HepG2 (cell line): ENCODE results near the gene FNDC3B. TPM values are rescaled to one million over a fixed set of nuclear protein-coding genes. Genes with fewer than 3 reads are reported as not detected.
A peak's percentile ranks its signal among the peaks of the same experiment; 100 is the strongest.

Source experiments
- ATAC-seq: fragments of 200-7000 bp; cut with Tn5 transposase; 3 replicates; pipeline ENCODE4 v1.9.1; 2020; ENCODE audit warnings: mild to moderate bottlenecking, moderate library complexity
- BruUV-seq: library from RNA; stranded (reverse); fragments of 400-500 nt; replicated peaks from 2 replicates; lab custom pipeline; 2021; lab: Mats Ljungman, UMichigan
- CTCF ChIA-PET: fragments of 300-600 bp; formaldehyde crosslinking; extraction: SDS; loops from one replicate; lab custom pipeline; 2021; ENCODE audit warnings: low total read pairs, inconsistent platforms, low intra/inter-chr PET ratio; lab: Yijun Ruan, JAX
- POLR2A ChIA-PET: fragments of 350-600 bp; sonication (Branson Sonifier 250); formaldehyde crosslinking; loops from one replicate; lab custom pipeline; 2020; ENCODE audit warnings: antibody characterized with exemption, inconsistent platforms; lab: Yijun Ruan, JAX
- DNase-seq: peaks from one replicate; pipeline ENCODE4 v3.0.0-alpha.2; 2015; ENCODE audit warnings: low spot score
- FAIRE-seq: peaks from 3 replicates; lab custom pipeline; 2011; peaks lifted over from hg19 to GRCh38; lab: Jason Lieb, UNC
- H2AFZ ChIP-seq: one replicate; pipeline ENCODE4 v1.6.1; 2011; ENCODE audit warnings: low read length, inconsistent platforms
- H3K27ac ChIP-seq: fragments of 300-600 bp; 3 replicates; pipeline ENCODE4 v1.8.0; 2011; ENCODE audit warnings: mixed run types, mild to moderate bottlenecking, mixed read lengths, low read length, inconsistent platforms; ENCODE audit not compliant: insufficient read depth; ENCODE audit errors: extremely low read length
- H3K27me3 ChIP-seq, 2 experiments: fragments of 200-600 bp in 1 of 2; 2 replicates in 1 of 2; 3 replicates in 1 of 2; pipeline versions ENCODE4 v1.6.0 to v1.8.0; 2011; ENCODE audit warnings: low read length in 2 of 2, mild to moderate bottlenecking in 2 of 2, moderate library complexity in 2 of 2, inconsistent platforms in 1 of 2; ENCODE audit not compliant: insufficient read depth in 2 of 2, control insufficient read depth in 1 of 2
- H3K36me3 ChIP-seq, 2 experiments: fragments of 200-600 bp in 1 of 2; replicated peaks in 1 of 2; 2 replicates in 1 of 2; 3 replicates in 1 of 2; pipeline versions ENCODE4 v1.5.1 to v1.8.0; 2011; ENCODE audit warnings: low read length in 2 of 2, inconsistent platforms in 1 of 2; ENCODE audit not compliant: insufficient read depth in 2 of 2, control insufficient read depth in 1 of 2
- H3K4me1 ChIP-seq: 2 replicates; pipeline ENCODE4 v1.5.1; 2012; ENCODE audit warnings: low read length, inconsistent platforms; ENCODE audit not compliant: insufficient read depth
- H3K4me2 ChIP-seq: 2 replicates; pipeline ENCODE4 v1.6.0; 2011; ENCODE audit warnings: low read depth, low read length, inconsistent platforms
- H3K4me3 ChIP-seq, 3 experiments: fragments of 200-600 bp in 1 of 3; sonication (generic), shearing (Covaris generic) in 1 of 3; replicated peaks in 1 of 3; 2 replicates each; pipeline ENCODE4 v1.5.1; 2011 to 2016; ENCODE audit warnings: low read length in 3 of 3, inconsistent platforms in 2 of 3, low read depth in 2 of 3, mild to moderate bottlenecking in 2 of 3, control low read depth in 1 of 3, mixed read lengths in 1 of 3; ENCODE audit not compliant: insufficient read depth in 1 of 3
- H3K79me2 ChIP-seq: one replicate; pipeline ENCODE4 v1.6.1; 2011; ENCODE audit warnings: low read length, inconsistent platforms; ENCODE audit not compliant: insufficient read depth
- H3K9ac ChIP-seq: 2 replicates; pipeline ENCODE4 v1.6.0; 2011; ENCODE audit warnings: mild to moderate bottlenecking, low read depth, low read length, inconsistent platforms; ENCODE audit not compliant: insufficient read depth
- H3K9me3 ChIP-seq: 2 replicates; pipeline ENCODE4 v1.5.1; 2012; ENCODE audit warnings: mild to moderate bottlenecking, low read length
- H4K20me1 ChIP-seq: 2 replicates; pipeline ENCODE4 v1.6.0; 2011; ENCODE audit warnings: inconsistent platforms, mild to moderate bottlenecking, low read length, moderate library complexity; ENCODE audit not compliant: insufficient read depth
- FOXJ3 ChIP-seq: sonication (generic); formaldehyde crosslinking; IDR thresholded peaks from 2 replicates; pipeline ENCODE4 v1.4.0; 2020; ENCODE audit warnings: missing genetic modification reagents, mild to moderate bottlenecking, borderline replicate concordance
- GATAD1 ChIP-seq: IDR thresholded peaks from 2 replicates; pipeline ENCODE4 v1.6.1; 2016; ENCODE audit warnings: missing genetic modification reagents, missing compliant biosample characterization
- HOXD1 ChIP-seq: sonication (generic); formaldehyde crosslinking; IDR thresholded peaks from 2 replicates; pipeline ENCODE4 v1.5.0; 2020; ENCODE audit warnings: missing genetic modification reagents
- POLR2A ChIP-seq, 2 experiments: IDR thresholded peaks; 2 replicates each; pipeline ENCODE4 v1.6.1; 2011; ENCODE audit warnings: low read depth in 2 of 2, low read length in 2 of 2, mild to moderate bottlenecking in 1 of 2, moderate library complexity in 1 of 2; ENCODE audit not compliant: insufficient read depth in 1 of 2
- RBM22 ChIP-seq: fragments of 200-400 bp; formaldehyde crosslinking; optimal IDR thresholded peaks from 2 replicates; pipeline ENCODE3; 2017; ENCODE audit warnings: mild to moderate bottlenecking, low read length, moderate library complexity
- SATB2 ChIP-seq: sonication (generic); formaldehyde crosslinking; IDR thresholded peaks from 2 replicates; pipeline ENCODE4 v1.5.0; 2020; ENCODE audit warnings: missing genetic modification reagents
- ZNF572 ChIP-seq: sonication (generic); formaldehyde crosslinking; IDR thresholded peaks from 2 replicates; pipeline ENCODE4 v1.5.1; 2020; ENCODE audit warnings: mild to moderate bottlenecking, missing genetic modification reagents
- WGBS: methylation state at CpG from one replicate; pipeline ENCODE4 v1.1.6; 2017; ENCODE audit warnings: low lambda C conversion rate; 5-methylcytosine and 5-hydroxymethylcytosine counted together
- in situ Hi-C: cut with HindIII; loops from 2 replicates; pipeline ENCODE4 v1.10.0; 2017; ENCODE audit warnings: low pct_unique_long_range_greater_than_20kb; ENCODE audit not compliant: extremely low pct_ligation_motif_present
- intact Hi-C: fragments of 100-400 bp; cut with micrococcal nuclease; formaldehyde crosslinking; loops from one replicate; pipeline ENCODE4 v1.10.0; 2022; ENCODE audit not compliant: unreplicated experiment
- polyA plus RNA-seq, 8 experiments: library from polyadenylated mRNA; depleted of rRNA in 3 of 8; stranded (reverse) in 7 of 8; unstranded in 1 of 8; fragments of >200 nt; fragmentation: Illumina TruSeq in 4 of 8; extraction: Trizol in 4 of 8; gene quantifications; 2 replicates each; pipeline versions ENCODE4 v1.2.1 to v1.2.3, GENCODE V29; 2011 to 2016; ENCODE audit warnings: low read depth in 4 of 8, missing spikeins in 1 of 8, mixed read lengths in 1 of 8; ENCODE audit not compliant: insufficient read depth in 1 of 8
- total RNA-seq, 5 experiments: library from RNA; depleted of rRNA; stranded (reverse); fragments of >200 nt; fragmentation: Illumina TruSeq; extraction: Trizol; gene quantifications; 2 replicates each; pipeline ENCODE4 v1.2.3, GENCODE V29; 2016; ENCODE audit warnings: low read depth in 1 of 5

The FNDC3B gene
- total and polyA plus RNA-seq, 2 of the 13 experiments (the other 11 are each of a cell fraction or from before 2014, with no cell fraction given): 74.8 to 103 TPM

DNA sequence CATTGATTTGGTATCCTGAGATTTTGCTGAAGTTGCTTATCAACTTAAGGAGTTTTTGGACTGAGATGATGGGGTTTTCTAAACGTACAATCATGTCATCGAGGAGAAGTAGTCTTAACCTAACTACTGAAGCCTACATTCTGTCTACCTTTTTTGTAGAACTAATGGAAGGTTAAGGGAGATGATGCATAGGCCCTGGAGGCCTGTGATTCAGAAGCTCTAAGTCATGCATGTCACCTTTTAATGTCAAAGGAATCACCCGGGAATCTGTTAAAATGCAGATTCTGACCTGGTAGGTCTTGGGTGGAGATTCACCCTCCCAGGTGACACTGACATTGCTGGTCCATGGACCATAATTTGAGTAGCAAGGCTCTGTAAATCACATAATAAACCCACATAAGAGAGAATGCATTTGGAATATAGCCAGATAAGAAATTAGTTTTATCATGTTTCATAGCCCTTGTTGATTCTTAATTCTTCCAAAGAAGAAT lies 344.0 kb downstream of the FNDC3B start:
- Histone ChIP-seq H3K36me3 (peaks cover 16 to 58% of the 10 kb centered on the region in 2 experiments), H3K27me3 (no peaks in the 10 kb centered on the region), H3K79me2 (peaks cover 8% of the 10 kb centered on the region), H3K27ac (no peak overlapping the region), H3K9me3 (no peaks in the 10 kb centered on the region), H3K4me3 (no peak overlapping the region), H2AFZ (no peak overlapping the region), H4K20me1 (peaks cover 53% of the 10 kb centered on the region), H3K4me1 (no peaks in the 10 kb centered on the region), H3K4me2 (no peak overlapping the region), H3K9ac (no peak overlapping the region)
- WGBS: 96% methylated on average over 3 of the region's 3 CpGs
- intact Hi-C loops: no loop called here
- ATAC-seq (no peak), DNase-seq (no peak), FAIRE-seq (no peak)
- ChIA-PET CTCF (no interaction called here), POLR2A (no interaction called here)
- in situ Hi-C loops: no loop called here
- TF ChIP-seq HOXD1 (CRISPR knock-in tag) (no peak), RBM22 (peak; percentile 91), FOXJ3 (no peak)
- TSS peak; percentile 3 for BruUV-seq

GRCh38 chr3:172384836-172385235 lies 345.5 kb downstream of the FNDC3B start:
- Histone ChIP-seq H3K36me3 (peaks cover 6 to 51% of the 10 kb centered on the region in 2 experiments), H3K4me2 (no peak overlapping the region), H3K79me2 (peaks cover 4% of the 10 kb centered on the region), H3K27ac (no peak overlapping the region), H2AFZ (no peak overlapping the region), H4K20me1 (peaks cover 65% of the 10 kb centered on the region), H3K4me1 (no peaks in the 10 kb centered on the region), H3K27me3 (no peaks in the 10 kb centered on the region), H3K4me3 (no peak overlapping the region)
- POLR2A ChIA-PET: no interaction called here
- CTCF ChIA-PET: no interaction called here
- ATAC-seq (no peak), DNase-seq (no peak), FAIRE-seq (no peak)
- no TSS peak for BruUV-seq
- intact Hi-C loops: no loop called here
- no peak for TF ChIP-seq SATB2 (CRISPR knock-in tag)
- TF ChIP-seq GATAD1 (CRISPR knock-in tag): no peak
- TF ChIP-seq ZNF572 (CRISPR knock-in tag): no peak
- TF ChIP-seq POLR2A (IDR thresholded peaks at IDR 0.05; ENCODE audit: insufficient read depth in 1 of 2, low read depth in 2 of 2, low read length in 2 of 2): no peak
- TF ChIP-seq, all 625 proteins: peak for 0
- in situ Hi-C loops: no loop called here
- WGBS: 88% methylated on average over 3 of the region's 3 CpGs
- no peaks in the 10 kb centered on the region for H3K9me3 ChIP-seq
- no peak overlapping the region for H3K9ac ChIP-seq
